K562 (cell line): Measurements from ENCODE around the gene GLI1. TPM values are rescaled to one million over a fixed set of nuclear protein-coding genes. Genes with fewer than 3 reads are reported as not detected.

Source experiments
- ATAC-seq: fragments of 200-7000 bp; cut with Tn5 transposase; 3 replicates; pipeline ENCODE4 v1.9.1; 2020; ENCODE audit warnings: moderate library complexity
- BruUV-seq: library from RNA; stranded (reverse); fragments of 400-500 nt; replicated peaks from 2 replicates; lab custom pipeline; 2021; lab: Mats Ljungman, UMichigan
- CTCF ChIA-PET: fragments of 300-600 bp; formaldehyde crosslinking; extraction: SDS; loops from one replicate; lab custom pipeline; 2021; ENCODE audit warnings: low intra/inter-chr PET ratio; lab: Yijun Ruan, JAX
- POLR2A ChIA-PET: fragments of 300-600, 350-650 bp; sonication (Branson Sonifier 250); formaldehyde crosslinking; extraction: SDS; loops from one replicate; lab custom pipeline; 2021; ENCODE audit warnings: antibody characterized with exemption, inconsistent platforms; lab: Yijun Ruan, JAX
- DNase-seq, 4 experiments: peaks; one replicate each; pipeline versions ENCODE4 v3.0.0 to v3.0.0-alpha.2; 2011 to 2018; ENCODE audit warnings: low spot score in 3 of 4, mixed read lengths in 3 of 4; ENCODE audit errors: extremely low read depth in 1 of 4
- FAIRE-seq: peaks from 2 replicates; lab custom pipeline; 2011; peaks lifted over from hg19 to GRCh38; lab: Jason Lieb, UNC
- H2AFZ ChIP-seq: 2 replicates; pipeline ENCODE4 v1.6.0; 2011; ENCODE audit warnings: low read depth, low read length, control low read depth, inconsistent platforms
- H3K27ac ChIP-seq: fragments of 200-600 bp; 3 replicates; pipeline ENCODE4 v1.8.0; 2011; ENCODE audit warnings: low read depth, mild to moderate bottlenecking, control low read depth, inconsistent platforms, low read length, moderate library complexity, mixed read lengths; ENCODE audit errors: extremely low read depth
- H3K27me3 ChIP-seq, 2 experiments: fragments of 300-600 bp in 1 of 2; 2 replicates in 1 of 2; 3 replicates in 1 of 2; pipeline versions ENCODE4 v1.6.0 to v1.8.0; 2011; ENCODE audit warnings: inconsistent platforms in 2 of 2, low read length in 2 of 2, mild to moderate bottlenecking in 1 of 2, mixed read lengths in 1 of 2, moderate library complexity in 1 of 2; ENCODE audit not compliant: control insufficient read depth in 2 of 2, insufficient read depth in 2 of 2
- H3K36me3 ChIP-seq: fragments of 300-600 bp; 3 replicates; pipeline ENCODE4 v1.8.0; 2011; ENCODE audit warnings: mild to moderate bottlenecking, low read length, inconsistent platforms; ENCODE audit not compliant: control insufficient read depth, insufficient read depth
- H3K4me1 ChIP-seq, 2 experiments: fragments of 200-600 bp in 1 of 2; replicated peaks in 1 of 2; 2 replicates in 1 of 2; 3 replicates in 1 of 2; pipeline versions ENCODE4 v1.5.1 to v1.8.0; 2011; ENCODE audit warnings: inconsistent platforms in 2 of 2, low read length in 2 of 2, mild to moderate bottlenecking in 1 of 2, mixed read lengths in 1 of 2, moderate library complexity in 1 of 2; ENCODE audit not compliant: control insufficient read depth in 2 of 2, insufficient read depth in 2 of 2
- H3K4me2 ChIP-seq: 2 replicates; pipeline ENCODE4 v1.6.1; 2011; ENCODE audit warnings: low read length, control low read depth, inconsistent platforms, mixed read lengths; ENCODE audit not compliant: insufficient read depth
- H3K4me3 ChIP-seq: fragments of 200-600 bp; sonication (generic), shearing (Covaris generic); 2 replicates; pipeline ENCODE4 v1.5.1; 2016; ENCODE audit warnings: control low read depth, inconsistent platforms
- H3K79me2 ChIP-seq: fragments of 200-600 bp; 3 replicates; pipeline ENCODE4 v1.8.0; 2011; ENCODE audit warnings: low read length, inconsistent platforms; ENCODE audit not compliant: control insufficient read depth, insufficient read depth
- H3K9ac ChIP-seq, 2 experiments: 2 replicates each; pipeline versions ENCODE4 v1.6.0 to v1.6.1; 2011; ENCODE audit warnings: low read depth in 2 of 2, low read length in 2 of 2, control low read depth in 1 of 2, inconsistent platforms in 1 of 2, mild to moderate bottlenecking in 1 of 2, mixed read lengths in 1 of 2; ENCODE audit not compliant: insufficient read depth in 1 of 2
- H3K9me1 ChIP-seq: one replicate; pipeline ENCODE4 v1.6.0; 2011; ENCODE audit warnings: inconsistent platforms, mild to moderate bottlenecking, low read length, moderate library complexity; ENCODE audit not compliant: control insufficient read depth, insufficient read depth
- H3K9me3 ChIP-seq: replicated peaks from 2 replicates; pipeline ENCODE4 v1.5.1; 2011; ENCODE audit warnings: low read depth, low read length, inconsistent platforms; ENCODE audit not compliant: control insufficient read depth, insufficient read depth
- H4K20me1 ChIP-seq: replicated peaks from 2 replicates; pipeline ENCODE4 v1.6.1; 2011; ENCODE audit warnings: low read length, inconsistent platforms, mixed read lengths; ENCODE audit not compliant: control insufficient read depth, insufficient read depth
- C11orf30 ChIP-seq: fragments of 450-650 bp; IDR thresholded peaks from 2 replicates; pipeline ENCODE4 v1.6.1; 2016; ENCODE audit warnings: low read depth, mild to moderate bottlenecking
- POLR2AphosphoS2 ChIP-seq: IDR thresholded peaks from 2 replicates; pipeline ENCODE4 v1.6.1; 2012; ENCODE audit warnings: low read length, improper control_type of control experiment
- RNF219 ChIP-seq: fragments of 250-450 bp; sonication (Bioruptor Pico); IDR thresholded peaks from 2 replicates; pipeline ENCODE4 v1.5.0; 2022; ENCODE audit warnings: mild to moderate bottlenecking
- in situ Hi-C: fragments of 300-500 bp; cut with MboI; formaldehyde crosslinking; loops from 4 replicates; pipeline ENCODE4 v1.15.0; 2018; ENCODE audit warnings: inconsistent platforms, mixed read lengths
- intact Hi-C: fragments of 100-400 bp; cut with micrococcal nuclease; formaldehyde crosslinking; loops from 2 replicates; pipeline ENCODE4 v1.14.2; 2022
- polyA plus RNA-seq, 8 experiments: library from polyadenylated mRNA; depleted of rRNA in 4 of 8; stranded (reverse) in 5 of 8; unstranded in 3 of 8; fragments of >200 nt; fragmentation: Nextera tagmentation in 2 of 8; fragmentation: Illumina TruSeq in 1 of 8; extraction: Ambion mirVana in 2 of 8; extraction: Trizol in 1 of 8; gene quantifications; 2 replicates each; pipeline versions ENCODE4 v1.2.1 to v1.2.3, GENCODE V29; 2011 to 2014; ENCODE audit warnings: inconsistent platforms in 1 of 8, missing spikeins in 1 of 8
- total RNA-seq, 7 experiments: library from RNA; depleted of rRNA in 6 of 7; stranded (reverse); fragments of >200 nt in 6 of 7; fragmentation: Illumina TruSeq in 2 of 7; extraction: Trizol in 2 of 7; gene quantifications; 2 replicates each; pipeline versions ENCODE4 v1.2.1 to v1.2.3, GENCODE V29; 2011 to 2021; ENCODE audit warnings: low replicate concordance in 1 of 7

GLI1 gene
- total and polyA plus RNA-seq, 9 of the 15 experiments (the other 6 are each of a cell fraction or from before 2014, with no cell fraction given): 0.24 to 3.7 (median 0.61) TPM

- Histone ChIP-seq H3K4me1 (no peaks in the 10 kb centered on the region), H3K4me2 (no peak overlapping the region), H3K27ac (no peak overlapping the region), H2AFZ (no peak overlapping the region), H4K20me1 (0 out of 2 replicates have a peak, but pooled peaks cover 6% of the 10 kb centered on the region), H3K27me3 (no peaks in the 10 kb centered on the region), H3K9ac (no peak overlapping the region), H3K36me3 (peaks cover 68% of the 10 kb centered on the region), H3K9me3 (0 out of 2 replicates have a peak, but pooled peaks cover 3% of the 10 kb centered on the region), H3K4me3 (no peak overlapping the region), H3K79me2 (peaks cover 9% of the 10 kb centered on the region; the same call in 1 of the 3 replicates), H3K9me1 (peaks cover 6% of the 10 kb centered on the region)
- FAIRE-seq (no peak), DNase-seq (no peak), ATAC-seq (peak; percentile 12)
- intact Hi-C loops (no loop called here), in situ Hi-C loops (no loop called here)
- TF ChIP-seq RNF219 (CRISPR knock-in tag): peak; percentile 4; the same call in 1 of the 2 replicates
- no peak for TF ChIP-seq C11orf30
- TF ChIP-seq POLR2AphosphoS2: peak; percentile 67; the same call in 1 of the 2 replicates
- ChIA-PET CTCF (no interaction called here), POLR2A (interaction anchor here (0.6 to 1.8 kb wide), 11 partner anchors 8 to 270 kb away, joined by 3 to 9 read pairs (median 4); partner anchors contain the start of gene DDIT3)
- BruUV-seq: no TSS peak
Observed at GRCh38 chr12:57496822-57497221, 37.2 kb downstream of the GLI1 start.
